ENCODE results near the gene SEPTIN8. TPM values are rescaled to one million over a fixed set of nuclear protein-coding genes. Genes with fewer than 3 reads are reported as not detected.

Gene SEPTIN8
- total RNA-seq, 1 donor from 2014 or later, result 62.7 TPM

DNA sequence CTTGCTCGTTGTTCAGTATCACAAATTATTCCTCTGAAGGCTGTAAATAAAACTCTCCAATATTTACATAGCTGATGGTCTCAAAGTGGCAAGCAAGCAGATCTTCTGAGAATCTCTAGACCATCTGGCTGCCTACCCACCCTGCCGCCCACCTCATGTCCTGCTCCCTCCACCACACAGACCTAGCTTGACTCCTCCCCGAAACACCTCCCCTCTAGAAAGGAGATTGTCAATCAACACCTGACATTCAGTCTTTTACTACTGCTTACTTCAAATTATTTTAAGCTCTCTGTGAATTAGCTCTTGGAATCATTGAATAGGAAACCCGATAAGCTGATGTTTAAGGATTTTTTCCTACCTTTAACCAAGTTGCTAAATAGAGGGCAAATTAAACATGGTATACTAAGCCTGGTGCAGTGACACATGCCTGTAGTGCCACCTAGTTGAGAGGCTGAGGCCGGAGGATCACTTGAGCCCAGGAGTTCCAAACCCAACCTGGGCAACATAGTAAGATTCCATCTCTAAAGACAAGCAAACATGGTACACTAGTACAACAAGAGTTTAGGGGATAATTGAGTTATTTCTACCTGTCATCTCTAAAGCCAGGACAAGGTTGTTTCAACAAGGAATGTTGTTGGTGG, 25.1 kb upstream of the SEPTIN8 start:
- no peaks in the 10 kb centered on the region for H3K9me3 Mint-ChIP-seq
- no peak for DNase-seq (ENCODE audit: extremely low spot score, unreplicated experiment)
- peaks cover 4% of the 10 kb centered on the region for H3K4me1 Mint-ChIP-seq (ENCODE audit: unreplicated experiment)
- peaks cover 11% of the 10 kb centered on the region for H3K27me3 Mint-ChIP-seq
- no peak overlapping the region for H3K4me3 Mint-ChIP-seq
- H3K27ac Mint-ChIP-seq, result no peak overlapping the region
- TF ChIP-seq, protein P1, sequence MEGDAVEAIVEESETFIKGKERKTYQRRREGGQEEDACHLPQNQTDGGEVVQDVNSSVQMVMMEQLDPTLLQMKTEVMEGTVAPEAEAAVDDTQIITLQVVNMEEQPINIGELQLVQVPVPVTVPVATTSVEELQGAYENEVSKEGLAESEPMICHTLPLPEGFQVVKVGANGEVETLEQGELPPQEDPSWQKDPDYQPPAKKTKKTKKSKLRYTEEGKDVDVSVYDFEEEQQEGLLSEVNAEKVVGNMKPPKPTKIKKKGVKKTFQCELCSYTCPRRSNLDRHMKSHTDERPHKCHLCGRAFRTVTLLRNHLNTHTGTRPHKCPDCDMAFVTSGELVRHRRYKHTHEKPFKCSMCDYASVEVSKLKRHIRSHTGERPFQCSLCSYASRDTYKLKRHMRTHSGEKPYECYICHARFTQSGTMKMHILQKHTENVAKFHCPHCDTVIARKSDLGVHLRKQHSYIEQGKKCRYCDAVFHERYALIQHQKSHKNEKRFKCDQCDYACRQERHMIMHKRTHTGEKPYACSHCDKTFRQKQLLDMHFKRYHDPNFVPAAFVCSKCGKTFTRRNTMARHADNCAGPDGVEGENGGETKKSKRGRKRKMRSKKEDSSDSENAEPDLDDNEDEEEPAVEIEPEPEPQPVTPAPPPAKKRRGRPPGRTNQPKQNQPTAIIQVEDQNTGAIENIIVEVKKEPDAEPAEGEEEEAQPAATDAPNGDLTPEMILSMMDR (conservative IDR thresholded peaks at IDR 0.05), result no peak
- no peaks in the 10 kb centered on the region for H3K36me3 Mint-ChIP-seq

DNA sequence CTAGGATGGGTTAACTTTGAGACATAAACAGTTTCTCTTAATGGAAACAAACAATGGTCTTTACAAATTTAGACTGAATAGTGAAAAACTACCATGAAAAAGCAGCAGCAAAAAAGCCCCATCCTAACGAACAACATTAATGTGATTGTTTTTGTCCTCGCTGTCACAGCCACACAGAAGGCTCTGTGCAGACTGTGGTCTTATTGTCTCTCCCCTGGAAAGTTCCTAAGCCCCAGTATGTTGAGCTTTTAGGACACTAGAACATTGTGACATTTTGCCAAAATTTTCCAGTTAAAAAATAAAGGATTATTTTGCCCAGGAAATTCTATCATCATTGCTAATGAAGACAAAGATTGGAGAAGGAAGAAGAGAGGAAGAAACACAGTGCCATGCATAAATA, 23.5 kb upstream of the SEPTIN8 start:
- Mint-ChIP-seq H3K4me3 (no peak overlapping the region), H3K36me3 (no peaks in the 10 kb centered on the region), H3K27me3 (peaks cover 11% of the 10 kb centered on the region), H3K4me1 (ENCODE audit: unreplicated experiment) (peaks cover 4% of the 10 kb centered on the region), H3K9me3 (no peaks in the 10 kb centered on the region), H3K27ac (no peak overlapping the region)
- TF ChIP-seq, protein P1 (conservative IDR thresholded peaks at IDR 0.05), result no peak
- DNase-seq (ENCODE audit: extremely low spot score, unreplicated experiment), result no peak

DNA sequence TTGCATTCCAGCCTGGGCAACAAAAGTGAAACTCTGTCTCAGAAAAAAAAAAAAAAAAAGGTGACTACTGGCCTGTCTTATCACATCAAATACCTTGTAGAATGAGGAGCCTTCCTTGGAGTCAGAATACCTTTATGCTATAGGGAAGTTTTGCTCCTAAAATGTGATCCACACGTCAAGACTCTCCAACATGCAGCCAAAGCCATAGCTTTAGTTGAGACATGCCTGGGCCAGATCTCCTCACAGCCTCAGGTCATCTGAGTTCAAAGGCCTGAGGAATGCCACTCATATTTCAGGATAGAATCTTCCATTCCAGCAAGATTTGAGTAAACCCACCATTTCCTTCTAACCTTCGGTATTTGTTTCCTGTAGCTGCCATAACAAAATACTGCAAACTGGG, 22.4 kb upstream of the SEPTIN8 start:
- Mint-ChIP-seq H3K27ac (no peak overlapping the region), H3K36me3 (no peaks in the 10 kb centered on the region), H3K4me1 (ENCODE audit: unreplicated experiment) (peaks cover 4% of the 10 kb centered on the region), H3K9me3 (no peaks in the 10 kb centered on the region), H3K27me3 (peaks cover 10% of the 10 kb centered on the region), H3K4me3 (no peak overlapping the region)
- DNase-seq (ENCODE audit: extremely low spot score, unreplicated experiment), result no peak
- TF ChIP-seq, protein P1 (conservative IDR thresholded peaks at IDR 0.05), result no peak

DNA sequence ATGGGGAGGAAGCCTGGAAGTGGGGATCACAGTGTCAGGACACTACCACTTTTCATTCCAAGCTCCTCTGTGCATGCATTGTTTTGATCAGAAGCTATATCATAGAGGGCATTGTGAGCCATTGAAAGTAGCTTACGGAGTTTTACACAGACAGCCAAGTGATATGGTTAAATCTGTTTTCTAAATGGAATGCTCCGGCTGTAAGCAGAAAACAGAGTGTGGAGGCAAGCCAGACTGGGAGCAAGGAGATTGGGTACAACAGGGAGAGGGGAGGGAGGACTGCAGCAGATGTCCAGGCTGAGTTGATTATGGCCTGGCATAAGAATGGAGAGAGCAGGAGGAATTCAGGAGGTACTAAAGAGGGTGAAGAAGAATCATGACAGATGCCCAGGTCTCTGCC, 20.6 kb upstream of the SEPTIN8 start:
- H3K36me3 Mint-ChIP-seq, result no peaks in the 10 kb centered on the region
- DNase-seq (ENCODE audit: extremely low spot score, unreplicated experiment), result no peak
- peaks cover 4% of the 10 kb centered on the region for H3K4me1 Mint-ChIP-seq (ENCODE audit: unreplicated experiment)
- no peak overlapping the region for H3K4me3 Mint-ChIP-seq
- H3K27me3 Mint-ChIP-seq, result peaks cover 6% of the 10 kb centered on the region
- H3K27ac Mint-ChIP-seq, result no peak overlapping the region
- no peaks in the 10 kb centered on the region for H3K9me3 Mint-ChIP-seq
- TF ChIP-seq, protein P1 (conservative IDR thresholded peaks at IDR 0.05), result no peak

DNA sequence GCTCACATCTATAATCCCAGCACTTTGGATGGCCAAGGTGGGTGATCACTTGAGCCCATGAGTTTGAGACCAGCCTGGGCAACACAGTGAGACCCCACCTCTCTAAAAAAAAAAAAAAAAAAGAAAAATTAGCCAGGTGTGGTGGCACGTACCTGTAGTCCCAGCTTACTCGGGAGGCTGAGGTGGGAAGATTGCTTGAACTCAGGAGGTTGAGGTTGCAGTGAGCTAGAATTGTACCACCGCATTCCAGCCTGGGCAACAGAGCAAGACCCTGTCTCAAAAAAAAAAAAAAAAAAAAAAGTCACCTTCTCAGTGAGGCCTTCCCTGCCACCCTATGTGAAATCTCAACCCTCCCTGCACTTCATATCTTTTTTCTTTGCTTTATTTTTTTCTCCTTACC, 14.0 kb upstream of the SEPTIN8 start:
- H3K4me1 Mint-ChIP-seq (ENCODE audit: unreplicated experiment), result peaks cover 8% of the 10 kb centered on the region
- H3K4me3 Mint-ChIP-seq, result no peak overlapping the region
- H3K36me3 Mint-ChIP-seq, result no peaks in the 10 kb centered on the region
- no peak overlapping the region for H3K27ac Mint-ChIP-seq
- H3K27me3 Mint-ChIP-seq, result peaks cover 12% of the 10 kb centered on the region
- no peaks in the 10 kb centered on the region for H3K9me3 Mint-ChIP-seq
- no peak for DNase-seq (ENCODE audit: extremely low spot score, unreplicated experiment)
- TF ChIP-seq, protein P1 (conservative IDR thresholded peaks at IDR 0.05), result no peak
